Measurements from ENCODE around the gene DEXI.

- no peak for TF ChIP-seq POLR2A (IDR thresholded peaks at IDR 0.05)
- TF ChIP-seq CTCF (IDR thresholded peaks at IDR 0.05 in 4 of 5, conservative IDR thresholded peaks at IDR 0.05 in 1 of 5) = no peak
These were observed 15.7 kb upstream of the DEXI start for GRCh38 chr16:10957771-10958482.
